ENCODE data around the gene OR52I2.

GRCh38 chr11:4636962-4637661 lies 55.6 kb downstream of the OR52I2 start, which contains the start of gene OR51D1:
- peak; percentile 56 to 68 (median 65) for TF ChIP-seq CTCF (IDR thresholded peaks at IDR 0.05)
- no peak for TF ChIP-seq EP300 (IDR thresholded peaks at IDR 0.05)
- TF ChIP-seq POLR2A (IDR thresholded peaks at IDR 0.05), result no peak

All from ovary (tissue), 3 donors.